Osteocyte (in vitro differentiated cells): ENCODE results near the gene ILDR1. TPM values are rescaled to one million over a fixed set of nuclear protein-coding genes. Genes with fewer than 3 reads are reported as not detected.

Experiments used
- DNase-seq: peaks from one replicate; pipeline ENCODE4 v3.0.0; 2021; ENCODE audit warnings: mixed read lengths; ENCODE audit not compliant: unreplicated experiment; ENCODE audit errors: extremely low spot score
- H3K27ac Mint-ChIP-seq: one replicate; pipeline ENCODE4 v1.8.0; 2021; ENCODE audit warnings: mild to moderate bottlenecking, mixed read lengths; ENCODE audit not compliant: unreplicated experiment
- H3K27me3 Mint-ChIP-seq: one replicate; pipeline ENCODE4 v1.8.0; 2021; ENCODE audit warnings: mixed read lengths; ENCODE audit not compliant: unreplicated experiment
- H3K36me3 Mint-ChIP-seq: one replicate; pipeline ENCODE4 v1.8.0; 2021; ENCODE audit warnings: mixed read lengths; ENCODE audit not compliant: unreplicated experiment
- H3K4me1 Mint-ChIP-seq: one replicate; pipeline ENCODE4 v1.8.0; 2021; ENCODE audit warnings: mixed read lengths; ENCODE audit not compliant: unreplicated experiment
- H3K4me3 Mint-ChIP-seq: one replicate; pipeline ENCODE4 v1.8.0; 2021; ENCODE audit warnings: mild to moderate bottlenecking, moderate library complexity, mixed read lengths; ENCODE audit not compliant: unreplicated experiment
- H3K9me3 Mint-ChIP-seq: one replicate; pipeline ENCODE4 v1.8.0; 2021; ENCODE audit warnings: mixed read lengths; ENCODE audit not compliant: unreplicated experiment
- total RNA-seq: library from RNA; stranded (reverse); gene quantifications from 2 replicates; pipeline ENCODE4 v1.2.1, GENCODE V29; 2021
- TF ChIP-seq, protein P1 (sequence below): fragments of 200-600 bp; sonication (generic); IDR thresholded peaks from 2 replicates; pipeline ENCODE4 v1.5.0; 2021; ENCODE audit warnings: antibody characterized with exemption, mild to moderate bottlenecking, moderate library complexity

The ILDR1 gene
- total RNA-seq, 1 donor from 2014 or later, result not detected

DNA sequence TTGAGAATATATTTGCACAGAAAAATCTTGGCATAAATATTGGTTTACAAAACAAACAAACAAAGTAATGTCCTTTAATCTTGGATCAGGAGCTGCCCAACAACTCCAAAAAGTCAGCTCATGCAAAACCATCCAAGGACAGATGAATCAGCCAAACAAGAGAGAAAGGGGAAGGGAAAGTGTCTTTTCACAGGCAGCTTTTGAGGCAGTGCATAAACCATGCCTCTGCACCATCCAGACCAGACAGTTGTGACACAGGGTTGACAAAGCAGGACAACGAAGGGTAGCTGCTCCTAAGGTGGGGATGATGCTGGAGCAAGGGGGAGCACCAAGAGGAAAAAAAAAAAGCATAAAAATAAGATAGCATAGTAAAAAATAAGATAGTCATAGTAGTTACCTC lies 41.9 kb upstream of the ILDR1 start:
- Mint-ChIP-seq H3K9me3 (no peaks in the 10 kb centered on the region), H3K4me1 (no peaks in the 10 kb centered on the region), H3K27ac (no peak overlapping the region), H3K36me3 (no peaks in the 10 kb centered on the region), H3K4me3 (no peak overlapping the region), H3K27me3 (peaks cover 9% of the 10 kb centered on the region)
- TF ChIP-seq, protein P1, sequence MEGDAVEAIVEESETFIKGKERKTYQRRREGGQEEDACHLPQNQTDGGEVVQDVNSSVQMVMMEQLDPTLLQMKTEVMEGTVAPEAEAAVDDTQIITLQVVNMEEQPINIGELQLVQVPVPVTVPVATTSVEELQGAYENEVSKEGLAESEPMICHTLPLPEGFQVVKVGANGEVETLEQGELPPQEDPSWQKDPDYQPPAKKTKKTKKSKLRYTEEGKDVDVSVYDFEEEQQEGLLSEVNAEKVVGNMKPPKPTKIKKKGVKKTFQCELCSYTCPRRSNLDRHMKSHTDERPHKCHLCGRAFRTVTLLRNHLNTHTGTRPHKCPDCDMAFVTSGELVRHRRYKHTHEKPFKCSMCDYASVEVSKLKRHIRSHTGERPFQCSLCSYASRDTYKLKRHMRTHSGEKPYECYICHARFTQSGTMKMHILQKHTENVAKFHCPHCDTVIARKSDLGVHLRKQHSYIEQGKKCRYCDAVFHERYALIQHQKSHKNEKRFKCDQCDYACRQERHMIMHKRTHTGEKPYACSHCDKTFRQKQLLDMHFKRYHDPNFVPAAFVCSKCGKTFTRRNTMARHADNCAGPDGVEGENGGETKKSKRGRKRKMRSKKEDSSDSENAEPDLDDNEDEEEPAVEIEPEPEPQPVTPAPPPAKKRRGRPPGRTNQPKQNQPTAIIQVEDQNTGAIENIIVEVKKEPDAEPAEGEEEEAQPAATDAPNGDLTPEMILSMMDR, result no peak
- DNase-seq, result no peak

DNA sequence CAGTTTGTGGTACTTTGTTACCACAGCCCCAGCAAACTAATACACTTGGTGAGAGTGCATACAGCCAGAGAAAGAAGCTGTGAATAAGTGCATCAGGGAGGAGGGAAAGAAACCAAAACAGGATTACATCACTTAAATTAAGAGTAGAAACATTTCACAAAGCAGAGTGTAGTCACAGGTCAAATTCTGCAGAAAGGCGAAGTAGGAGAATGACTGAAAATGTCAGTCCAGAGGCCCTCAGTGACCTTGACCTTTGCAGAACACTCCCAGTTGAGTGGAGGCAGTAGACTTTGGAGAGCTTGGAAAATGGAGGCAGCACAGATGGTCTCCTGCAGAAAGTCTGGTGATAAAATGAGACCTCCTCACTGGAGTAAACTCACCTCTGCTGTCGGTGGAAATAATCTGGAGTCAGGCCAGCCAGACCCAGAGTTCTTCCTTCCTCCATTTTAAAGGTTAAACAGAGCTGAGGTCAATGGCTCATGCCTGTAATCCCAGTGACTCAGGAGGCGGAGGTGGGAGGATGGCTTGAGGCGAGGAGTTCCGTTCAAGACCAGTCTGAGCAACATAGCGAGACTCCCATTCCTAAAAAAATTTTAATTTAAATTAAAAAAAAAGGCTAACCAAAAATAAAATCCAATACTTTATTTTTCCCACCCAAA lies 38.1 kb upstream of the ILDR1 start:
- Mint-ChIP-seq H3K9me3 (no peaks in the 10 kb centered on the region), H3K36me3 (no peaks in the 10 kb centered on the region), H3K27me3 (peaks cover 8% of the 10 kb centered on the region), H3K27ac (no peak overlapping the region), H3K4me1 (no peaks in the 10 kb centered on the region), H3K4me3 (no peak overlapping the region)
- DNase-seq, result no peak
- TF ChIP-seq, protein P1, result no peak

DNA sequence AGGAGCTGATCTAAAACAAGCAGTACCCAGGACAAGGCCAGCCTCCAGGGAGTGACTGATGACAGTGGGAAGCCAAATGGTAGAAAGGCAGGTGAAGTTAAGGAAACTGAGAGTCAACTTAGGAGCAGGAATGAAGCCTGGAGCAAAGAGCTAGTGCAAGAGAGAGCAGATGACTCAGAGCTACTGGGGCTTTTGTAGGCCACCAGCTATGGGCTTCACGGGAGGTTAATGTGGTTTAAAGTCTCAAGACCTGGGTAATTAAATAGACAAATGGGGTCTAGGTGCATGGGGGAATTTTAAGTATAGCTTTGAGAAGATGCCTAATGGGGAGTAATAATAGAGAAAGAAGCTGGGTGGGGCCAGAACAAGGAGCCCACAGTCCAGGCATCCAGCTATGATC lies 36.2 kb upstream of the ILDR1 start:
- Mint-ChIP-seq H3K4me1 (no peaks in the 10 kb centered on the region), H3K36me3 (no peaks in the 10 kb centered on the region), H3K4me3 (no peak overlapping the region), H3K27ac (no peak overlapping the region), H3K27me3 (peaks cover 3% of the 10 kb centered on the region), H3K9me3 (no peaks in the 10 kb centered on the region)
- DNase-seq, result no peak
- TF ChIP-seq, protein P1, result no peak

DNA sequence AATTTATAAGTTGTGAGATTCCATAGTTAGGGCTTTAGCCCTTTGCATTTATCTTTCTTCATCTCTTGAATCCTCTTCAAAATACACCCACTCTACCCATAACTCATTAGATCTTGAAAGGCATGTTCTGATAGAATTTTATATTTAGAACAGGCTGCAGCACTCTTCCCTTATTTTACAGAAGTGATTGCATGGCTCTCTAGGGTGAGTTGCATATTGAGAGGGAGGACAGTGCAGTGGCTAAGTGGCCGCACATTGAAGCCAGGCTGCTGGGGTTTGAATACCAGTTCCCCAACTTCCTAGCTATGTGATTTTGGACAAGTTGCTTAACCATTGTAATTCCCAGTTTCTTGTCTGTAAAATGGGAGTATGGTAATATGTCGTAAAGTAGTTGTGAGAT lies 35.6 kb upstream of the ILDR1 start:
- DNase-seq, result no peak
- Mint-ChIP-seq H3K27me3 (peaks cover 3% of the 10 kb centered on the region), H3K4me1 (no peaks in the 10 kb centered on the region), H3K4me3 (no peak overlapping the region), H3K36me3 (no peaks in the 10 kb centered on the region), H3K9me3 (no peaks in the 10 kb centered on the region), H3K27ac (no peak overlapping the region)
- TF ChIP-seq, protein P1, result no peak

DNA sequence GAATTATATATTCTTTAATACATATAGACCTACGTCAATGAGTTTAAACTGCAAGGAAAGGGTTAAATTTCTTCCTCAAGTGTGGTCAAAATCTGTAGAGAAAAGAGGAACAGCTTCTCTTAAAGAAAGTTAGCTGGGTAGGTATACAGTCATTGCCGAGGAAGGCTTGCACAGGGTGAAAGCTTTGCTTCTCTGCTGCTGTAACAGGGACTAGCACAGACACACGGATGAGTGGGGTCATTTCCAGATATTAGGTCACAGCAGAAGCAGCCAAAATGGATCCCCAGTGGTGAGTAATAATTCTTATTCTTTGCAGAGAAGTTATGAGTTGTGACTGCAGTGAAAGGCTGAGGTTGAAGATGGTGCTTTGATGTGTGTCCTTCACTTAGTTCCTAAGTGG lies 33.2 kb upstream of the ILDR1 start, which contains the start of gene CD86:
Gene CD86, plus strand, starts transcription at position 148 of the 400 bp plus-strand sequence. Its CDS starts 128 bp downstream, at position 276.
- Mint-ChIP-seq H3K27ac (no peak within 1 kb of the TSS), H3K4me1 (no peaks in the 10 kb centered on the region), H3K36me3 (no peaks in the 10 kb centered on the region), H3K27me3 (peaks cover 3% of the 10 kb centered on the region), H3K4me3 (no peak within 1 kb of the TSS), H3K9me3 (no peaks in the 10 kb centered on the region)
- TF ChIP-seq, protein P1, result no peak
- DNase-seq, result no peak
